HG02763 (cell line): ENCODE measurements around the gene CEMIP2.

Experiments used
- ATAC-seq: cut with Tn5 transposase; IDR thresholded peaks from one replicate; pipeline ENCODE4 v1.9.1; 2021; ENCODE audit warnings: mild to moderate bottlenecking, moderate library complexity; ENCODE audit not compliant: unreplicated experiment

The CEMIP2 gene

GRCh38 chr9:71647094-71647591, 121.2 kb downstream of the CEMIP2 start:
- ATAC-seq = no peak

DNA sequence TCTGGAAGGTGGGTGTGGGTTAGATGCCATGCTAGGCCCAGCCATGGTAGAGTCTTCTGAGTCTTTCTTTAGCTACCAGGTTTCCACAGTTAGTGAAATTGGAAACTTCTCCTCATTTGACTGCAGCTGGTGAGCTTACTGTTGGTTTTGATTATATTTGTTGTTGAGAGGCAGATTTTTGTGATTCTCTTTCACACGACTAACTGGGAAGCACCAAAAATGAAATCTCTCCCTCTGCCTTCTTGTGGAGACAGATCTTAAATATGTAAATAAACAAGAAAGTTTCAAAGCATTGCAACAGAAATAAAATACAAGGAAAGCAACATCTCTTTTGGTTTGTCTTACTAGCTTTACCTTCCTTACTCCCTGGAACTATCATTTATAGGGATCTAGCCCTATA, 122.2 kb downstream of the CEMIP2 start:
- ATAC-seq = no peak

GRCh38 chr9:71644819-71645362, 123.4 kb downstream of the CEMIP2 start:
- no peak for ATAC-seq

GRCh38 chr9:71643330-71643729, 125.0 kb downstream of the CEMIP2 start:
- no peak for ATAC-seq

DNA sequence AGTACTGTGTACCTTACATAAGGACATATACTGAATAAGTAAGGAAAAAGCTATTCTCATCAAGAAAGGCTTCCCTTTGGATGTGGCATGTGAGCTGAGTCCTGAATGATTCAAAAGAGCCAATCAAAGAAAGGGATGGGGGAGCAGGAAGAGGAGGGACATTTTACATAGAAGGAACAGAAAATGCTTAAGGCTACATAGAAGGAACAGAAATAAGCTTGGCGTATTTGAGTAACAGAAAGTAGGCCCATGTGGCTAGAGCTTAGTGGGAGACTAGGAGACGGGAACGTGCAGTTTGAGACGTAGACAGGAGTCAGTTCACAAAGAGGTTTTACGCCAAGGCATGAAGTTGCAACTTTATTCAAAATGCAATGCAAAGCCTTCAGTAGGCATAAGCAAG, 126.3 kb downstream of the CEMIP2 start:
- no peak for ATAC-seq

GRCh38 chr9:71638627-71639026, 129.7 kb downstream of the CEMIP2 start:
- no peak for ATAC-seq

DNA sequence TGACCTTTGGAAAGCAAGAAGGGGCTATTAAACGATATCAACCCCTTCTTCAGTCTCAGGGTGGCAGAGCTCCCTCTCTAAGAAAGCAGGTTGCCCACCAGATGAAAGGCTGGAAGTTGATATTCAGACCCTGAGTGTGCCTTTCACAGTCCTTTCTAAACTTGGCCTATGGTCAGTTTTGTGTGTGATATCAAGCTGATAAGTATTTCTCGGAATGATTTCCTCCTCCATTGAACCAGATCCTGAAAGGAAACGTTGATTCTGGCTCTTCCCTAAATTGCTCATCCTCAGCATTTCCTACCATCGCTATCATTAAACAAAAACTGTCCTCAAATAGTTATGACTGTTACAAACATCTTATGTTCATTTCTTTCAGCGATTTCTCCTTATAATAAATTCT, 130.4 kb downstream of the CEMIP2 start:
- ATAC-seq = no peak

- no peak for ATAC-seq
Measured at GRCh38 chr9:71637375-71637774, 130.9 kb downstream of the CEMIP2 start.

DNA sequence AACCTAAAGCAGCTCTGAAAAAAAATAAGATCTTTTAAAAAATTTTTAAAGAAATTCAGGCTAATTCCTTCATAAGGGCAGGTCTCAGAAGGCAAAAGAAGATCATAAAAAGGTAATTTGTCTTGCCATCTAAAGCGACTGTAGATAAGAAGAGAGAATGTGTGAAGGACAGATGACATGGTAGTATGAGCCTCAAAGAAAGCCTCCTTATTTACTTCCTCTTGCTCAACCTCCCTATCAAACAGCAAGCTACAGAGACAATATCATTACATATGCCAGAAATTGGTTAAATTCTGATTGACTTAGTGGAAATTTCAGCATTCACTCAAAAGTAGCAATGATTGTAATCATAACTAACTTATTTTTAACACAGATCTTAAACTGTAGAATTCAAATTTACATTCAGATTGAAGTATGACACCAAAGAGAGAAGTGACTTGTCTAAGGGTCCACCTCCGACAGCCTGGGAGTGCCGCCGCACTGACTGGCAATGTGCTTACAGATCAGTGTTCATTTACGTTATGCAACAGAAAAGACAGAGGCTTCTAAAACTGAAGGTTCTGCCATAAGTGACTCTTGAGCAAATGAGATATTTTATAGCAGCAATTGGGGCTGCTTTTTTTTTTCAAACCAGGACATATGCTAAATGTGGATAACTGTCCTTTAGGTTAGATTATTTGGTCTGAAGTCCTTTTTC, 132.0 kb downstream of the CEMIP2 start:
- no peak for ATAC-seq

- ATAC-seq = no peak
Measured at GRCh38 chr9:71634752-71635151, 133.6 kb downstream of the CEMIP2 start.
